Activated CD4-positive, CD25-positive, alpha-beta regulatory T cell treated with anti-CD3 and anti-CD28 coated beads, Interleukin-2, amount 50 U/mL, for 16 hours (primary cell): Measurements from ENCODE around the gene PLEKHA6.
"Not testable (repeated sequence)": the region's sequence is repeated elsewhere in the genome, so short reads cannot be mapped to it uniquely, and the experiment has no call there.

ENCODE experiments used
- DNase-seq: peaks from one replicate; pipeline ENCODE4 v3.0.0-alpha.2; 2020; ENCODE audit warnings: low read depth, low spot score

PLEKHA6 gene

DNA sequence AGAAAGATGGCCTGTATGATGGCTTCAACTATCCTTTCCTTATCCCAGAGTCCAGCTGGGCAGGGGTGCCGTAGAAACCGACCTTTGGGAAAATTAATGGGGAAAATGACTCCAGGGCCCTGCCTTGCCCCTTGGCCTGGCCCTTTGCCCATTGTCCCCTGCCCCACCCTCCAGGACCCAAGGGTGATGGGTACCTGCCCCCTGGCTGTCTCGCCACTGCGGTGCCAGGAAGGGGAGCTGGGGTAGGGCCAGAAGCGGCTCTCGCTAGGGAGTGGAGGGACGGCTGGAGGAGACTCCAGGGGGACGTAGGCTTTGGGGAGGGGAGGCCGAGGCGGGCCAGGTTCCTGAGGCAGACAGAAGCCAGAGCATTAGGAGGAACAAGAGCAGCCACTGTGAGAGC lies 116.8 kb downstream of the PLEKHA6 start:
- DNase-seq, result no peak

DNA sequence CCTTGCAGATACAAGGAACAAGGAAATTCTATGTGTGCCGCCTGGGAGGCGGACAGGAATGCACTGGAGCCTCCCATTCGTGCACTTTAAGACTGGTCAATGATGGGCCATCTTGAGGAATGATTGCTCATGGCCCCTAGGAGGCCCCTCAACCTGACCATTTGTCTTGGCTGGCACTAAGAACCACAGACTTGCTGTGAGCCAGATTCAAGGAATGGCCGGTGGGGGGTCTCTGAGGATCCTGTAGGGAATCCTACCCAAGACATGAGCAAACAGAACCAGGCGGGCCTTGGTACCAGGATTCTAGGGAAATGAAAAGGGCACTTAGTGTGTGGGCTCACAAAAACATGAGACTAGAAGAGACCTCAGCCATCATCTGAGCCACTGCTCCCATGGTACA lies 117.8 kb downstream of the PLEKHA6 start:
- no peak for DNase-seq

DNA sequence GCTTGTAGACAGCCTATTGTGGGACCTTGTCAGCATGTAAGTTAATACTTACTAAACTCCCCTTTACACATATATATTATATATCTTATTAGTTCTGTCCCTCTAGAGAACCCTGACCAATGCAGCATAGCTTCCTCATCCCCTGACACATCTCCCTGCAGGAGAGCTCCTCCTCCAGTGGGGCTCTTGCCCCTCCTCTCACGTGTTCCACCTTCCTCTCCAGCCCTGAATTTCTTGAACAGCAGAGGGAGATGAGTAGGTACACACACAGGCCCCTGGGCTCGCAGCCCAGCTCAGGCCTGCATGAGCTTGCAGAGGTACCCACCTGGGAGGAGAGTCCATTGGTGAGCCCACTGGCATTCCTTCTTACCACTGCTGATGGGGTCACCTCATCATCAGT lies 118.7 kb downstream of the PLEKHA6 start:
- DNase-seq, result no peak

DNA sequence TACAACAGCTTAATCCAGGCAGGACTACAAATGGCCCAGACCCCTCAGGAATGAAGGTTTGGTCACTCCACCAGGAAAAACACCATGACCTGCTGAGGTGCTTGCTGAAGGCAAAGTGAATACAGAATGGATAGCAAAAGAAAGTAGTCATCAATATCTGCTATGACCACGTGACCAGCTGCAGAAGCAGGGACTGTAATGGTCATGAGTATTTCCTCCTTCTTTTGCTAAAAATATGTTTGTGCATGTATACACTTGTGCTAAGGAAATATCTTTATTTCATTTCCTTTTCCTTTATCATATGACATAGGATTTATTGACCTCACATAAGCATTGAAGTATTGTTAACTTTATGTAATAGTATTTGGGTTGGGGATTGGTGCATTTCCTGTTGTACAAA lies 119.5 kb downstream of the PLEKHA6 start:
- no peak for DNase-seq

DNA sequence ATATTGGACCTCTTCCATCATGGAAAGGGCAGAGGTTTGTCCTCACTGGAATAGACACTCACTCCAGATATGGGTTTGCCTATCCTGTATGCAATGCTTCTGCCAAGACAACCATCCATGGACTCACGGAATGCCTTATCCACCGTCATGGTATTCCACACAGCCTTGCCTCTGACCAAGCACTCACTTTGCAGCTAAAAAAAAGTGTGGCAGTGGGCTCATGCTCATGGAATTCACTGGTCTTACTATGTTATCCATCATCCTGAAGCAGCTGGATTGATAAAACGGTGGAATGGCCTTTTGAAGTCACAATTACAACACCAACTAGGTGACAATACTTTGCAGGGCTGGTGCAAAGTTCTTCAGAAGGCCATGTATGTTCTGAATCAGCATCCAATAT lies 120.3 kb downstream of the PLEKHA6 start:
- not testable (repeated sequence) for DNase-seq

DNA sequence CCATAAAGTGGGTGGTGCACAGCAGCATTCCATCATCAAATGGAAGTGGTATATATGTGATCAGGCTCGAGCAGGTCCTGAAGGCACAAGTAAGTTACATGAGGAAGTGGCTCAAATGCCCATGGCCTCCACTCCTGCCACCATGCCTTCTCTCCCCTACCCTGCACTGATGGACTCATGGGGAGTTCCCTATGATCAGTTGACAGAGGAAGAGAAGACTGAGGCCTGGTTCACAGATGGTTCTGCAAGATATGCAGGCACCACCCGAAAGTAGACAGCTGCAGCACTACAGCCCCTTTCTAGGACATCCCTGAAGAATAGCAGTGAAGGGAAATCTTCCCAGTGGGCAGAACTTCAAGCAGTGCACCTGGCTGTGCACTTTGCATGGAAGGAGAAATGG lies 121.2 kb downstream of the PLEKHA6 start:
- DNase-seq, result not testable (repeated sequence)

DNA sequence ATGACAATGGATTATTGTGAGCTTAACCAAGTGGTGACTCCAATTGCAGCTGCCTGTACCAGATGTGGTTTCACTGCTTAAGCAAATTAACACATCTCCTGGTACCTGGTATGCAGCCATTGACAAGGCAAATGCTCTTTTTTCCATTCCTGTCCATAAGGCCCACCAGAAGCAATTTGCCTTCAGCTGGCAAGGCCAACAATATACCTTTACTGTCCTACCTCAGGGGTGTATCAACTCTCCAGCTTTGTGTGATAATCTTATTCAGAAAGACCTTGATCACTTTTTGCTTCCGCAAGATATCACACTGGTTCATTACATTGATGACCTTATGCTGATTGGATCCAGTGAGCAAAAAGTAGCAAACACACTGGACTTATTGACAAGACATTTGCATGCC lies 122.2 kb downstream of the PLEKHA6 start:
- not testable (repeated sequence) for DNase-seq

DNA sequence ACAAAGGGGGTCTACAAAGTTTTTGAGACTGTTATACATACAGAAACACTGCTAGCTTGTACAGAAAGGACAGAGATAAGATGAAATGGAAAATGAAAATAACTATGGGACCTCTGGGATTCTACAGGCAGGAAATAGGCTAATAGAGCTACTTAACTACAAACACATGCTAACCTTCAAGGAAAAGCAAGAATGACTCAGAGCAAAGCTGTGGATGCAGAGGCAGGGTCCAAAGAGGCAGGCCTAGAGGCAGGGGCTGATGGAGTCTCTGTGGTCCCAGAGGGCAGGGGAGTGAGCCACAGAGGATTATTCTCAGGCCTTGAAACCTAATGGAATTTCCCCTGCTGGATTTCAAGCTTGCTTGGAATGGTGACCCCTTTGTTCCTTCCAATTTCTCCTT lies 127.2 kb downstream of the PLEKHA6 start:
- DNase-seq, result no peak

DNA sequence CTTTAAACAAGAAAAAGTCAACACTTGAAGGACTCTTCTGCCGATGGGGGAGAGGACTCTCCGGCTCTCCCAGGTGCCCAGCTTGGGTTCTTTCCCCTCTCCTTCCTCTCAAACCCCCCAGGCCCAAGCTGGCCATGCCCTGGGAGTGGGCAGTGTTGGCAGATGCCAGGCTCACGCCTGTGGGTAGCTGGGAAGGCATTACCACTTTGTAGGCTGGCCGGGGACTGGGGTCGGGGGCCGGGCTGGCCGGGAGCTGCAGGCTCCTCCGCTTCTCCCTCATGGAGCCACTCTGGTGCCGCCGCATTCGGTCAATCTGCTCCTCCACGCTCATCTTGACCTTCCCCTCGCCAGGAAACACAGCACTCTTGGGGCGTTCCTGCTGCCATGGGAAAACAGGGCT lies 129.5 kb downstream of the PLEKHA6 start:
- no peak for DNase-seq

DNA sequence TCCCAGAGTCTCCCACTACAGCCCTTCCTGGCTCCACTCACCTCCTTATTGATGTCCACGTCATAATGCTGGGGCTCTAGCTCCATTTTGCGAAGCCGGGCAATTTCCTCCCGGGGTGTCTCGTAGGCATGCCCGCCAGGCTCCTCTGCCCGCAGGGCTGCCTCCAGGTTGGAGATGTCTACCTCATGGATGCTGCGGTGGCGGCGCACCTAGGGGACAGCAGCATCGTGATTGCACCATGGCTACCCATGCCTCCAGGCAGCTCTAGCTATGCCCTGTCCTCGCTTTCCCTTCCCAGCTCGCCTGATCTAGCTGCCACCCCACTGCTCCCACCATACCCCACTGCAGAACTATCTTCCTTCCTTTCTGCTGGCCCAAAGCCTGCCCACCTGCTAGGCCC lies 130.8 kb downstream of the PLEKHA6 start:
- DNase-seq, result no peak

DNA sequence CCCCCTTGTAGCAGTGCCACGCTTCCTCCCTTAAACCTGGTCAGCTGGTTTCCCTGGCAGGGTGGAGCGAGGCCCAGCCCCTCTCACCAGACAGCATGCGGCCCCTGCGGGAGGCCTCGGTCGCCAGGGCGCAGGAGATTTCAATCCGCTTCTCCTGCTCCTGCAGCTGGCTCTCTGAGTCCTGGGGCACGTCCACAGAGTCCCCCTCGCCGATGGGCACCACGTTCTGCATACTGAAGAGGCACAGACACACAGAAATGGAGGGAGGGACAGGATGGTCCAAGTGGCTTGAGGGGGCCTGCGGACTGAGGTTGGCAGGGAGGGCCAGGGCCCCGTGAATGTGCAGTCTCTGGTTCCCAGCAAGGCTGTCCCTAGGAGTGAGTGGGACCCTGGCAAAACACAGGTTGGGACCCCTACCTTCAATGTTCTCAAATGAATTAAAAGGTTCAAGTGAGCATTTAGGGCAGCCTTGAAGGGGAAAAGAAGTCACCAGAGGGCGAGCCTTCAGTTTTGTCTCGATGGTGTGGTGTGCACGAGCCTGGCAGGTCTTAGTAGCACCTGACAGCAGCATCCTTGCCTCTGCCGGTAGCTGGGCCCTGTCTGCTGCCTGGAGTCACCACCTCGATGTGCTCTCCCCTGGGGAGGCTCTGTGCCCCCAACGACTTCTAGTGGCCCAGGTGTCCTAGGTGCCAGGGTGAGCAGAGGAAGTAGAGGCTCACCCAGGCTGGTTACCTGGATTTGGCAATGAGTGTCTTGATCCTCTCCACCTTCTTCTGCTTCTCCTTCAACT lies 131.5 kb downstream of the PLEKHA6 start:
- DNase-seq, result no peak

DNA sequence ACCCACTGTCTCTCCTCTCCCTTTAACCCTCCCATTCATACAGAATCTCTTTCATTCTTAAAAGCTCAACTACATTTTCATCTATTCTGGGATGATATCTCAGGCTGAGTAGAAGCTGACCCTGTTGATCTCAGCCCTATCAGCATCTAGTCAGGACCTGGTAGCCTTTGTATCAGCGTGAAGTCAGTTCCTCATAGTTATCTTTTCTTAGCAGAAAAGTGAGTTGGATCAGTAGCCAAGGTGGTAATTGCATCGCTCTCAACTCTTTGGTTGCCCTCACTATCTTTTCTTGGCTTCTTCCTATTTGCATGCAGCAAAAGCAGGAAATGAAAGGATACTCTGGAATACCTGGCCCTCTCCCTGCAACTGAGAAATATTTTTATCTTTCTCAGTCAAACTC lies 132.4 kb downstream of the PLEKHA6 start:
- no peak for DNase-seq

DNA sequence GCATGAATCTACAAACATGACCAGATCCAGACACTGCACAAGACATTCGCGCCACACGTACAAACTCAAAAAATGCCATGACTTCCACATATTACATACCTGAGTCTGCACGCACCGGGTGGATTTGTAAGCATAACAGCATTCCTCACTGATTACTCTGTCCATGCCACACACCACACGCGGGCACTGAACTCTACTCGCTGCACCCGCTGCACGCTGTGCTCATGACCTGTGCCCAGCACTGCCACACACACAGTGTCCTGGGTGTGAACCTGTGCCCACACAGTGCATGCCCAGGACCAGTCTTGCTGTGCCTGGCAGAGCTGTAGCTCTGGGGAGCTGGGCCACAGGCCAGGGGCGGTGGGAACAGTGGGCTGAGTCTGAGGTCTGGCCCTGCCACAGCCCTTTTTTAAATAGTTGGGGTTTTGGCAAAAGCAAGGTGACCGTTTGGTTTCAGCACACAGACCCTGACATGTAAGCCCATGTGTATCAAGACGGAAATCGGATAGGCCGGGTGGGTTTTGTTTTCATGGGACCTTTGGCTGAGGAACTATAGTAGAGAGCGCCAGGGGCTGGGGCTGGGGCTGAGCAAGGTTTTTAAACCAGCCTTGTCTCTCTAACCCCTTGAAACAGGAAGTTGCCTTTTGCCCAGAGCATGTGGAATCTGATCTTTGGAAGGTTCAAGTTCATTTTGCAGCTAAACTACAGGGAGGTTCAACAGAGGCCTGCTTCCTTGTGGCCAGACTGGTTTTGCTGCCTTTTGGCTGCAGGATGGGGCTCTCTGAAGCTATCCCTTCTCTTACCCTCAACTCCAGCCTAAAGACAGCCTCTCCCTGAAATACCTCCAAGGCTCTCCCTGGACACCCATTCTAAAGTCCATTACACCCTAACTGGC lies 133.6 kb downstream of the PLEKHA6 start:
- no peak for DNase-seq

DNA sequence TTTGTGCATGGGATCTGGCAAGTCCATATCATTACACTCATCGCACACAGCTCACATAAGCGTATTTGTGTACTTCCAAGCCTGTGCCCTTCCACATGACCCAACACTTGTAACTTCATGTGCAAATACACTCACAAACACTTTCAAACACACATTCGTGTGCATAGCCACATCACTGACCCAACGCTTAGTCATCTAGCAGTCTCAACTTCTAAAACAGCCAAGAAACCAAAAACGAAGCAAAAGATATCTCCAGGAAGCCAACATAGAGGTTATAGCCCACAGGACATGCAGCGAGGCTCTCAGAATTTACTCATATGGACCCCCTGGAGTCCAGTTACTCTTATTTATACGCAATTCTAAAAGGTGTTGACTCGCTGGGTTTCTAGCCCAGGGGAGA lies 135.1 kb downstream of the PLEKHA6 start:
- no peak for DNase-seq

DNA sequence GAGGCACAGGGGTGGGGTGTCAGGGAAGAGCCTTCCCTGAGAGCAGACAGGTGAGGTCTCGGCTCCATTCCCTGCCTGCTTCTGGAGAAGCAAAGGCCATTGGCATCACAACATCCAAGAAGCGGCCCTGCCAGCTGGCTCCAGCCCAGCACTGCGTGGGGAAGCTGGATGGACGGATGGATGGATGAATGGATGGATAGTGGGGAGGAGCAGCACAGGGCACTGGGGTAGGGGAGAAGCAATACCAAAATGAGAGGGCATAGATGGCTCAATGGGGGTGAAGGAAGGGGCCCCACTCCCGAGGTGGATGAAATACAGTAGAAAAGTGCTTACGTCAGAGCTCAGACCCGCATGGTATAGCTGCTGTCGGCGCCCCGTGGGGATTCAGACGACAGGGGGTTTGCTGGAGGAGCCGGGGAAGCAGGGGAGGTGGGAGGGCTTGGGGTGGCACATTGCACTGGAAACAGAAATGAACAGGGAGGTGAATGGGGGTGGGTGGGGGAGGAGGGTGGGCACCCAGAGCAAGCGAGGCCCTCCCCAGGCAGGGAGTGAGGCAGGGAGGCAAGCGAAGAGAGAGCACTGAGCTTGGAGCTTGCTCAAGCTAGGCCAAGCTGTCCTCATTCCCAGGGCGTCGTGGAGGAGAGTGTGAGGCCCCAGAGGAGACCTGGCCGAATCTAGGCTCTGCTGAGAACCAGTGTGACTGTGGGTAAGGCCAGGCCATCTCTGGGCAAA lies 136.4 kb downstream of the PLEKHA6 start:
- DNase-seq, result no peak

DNA sequence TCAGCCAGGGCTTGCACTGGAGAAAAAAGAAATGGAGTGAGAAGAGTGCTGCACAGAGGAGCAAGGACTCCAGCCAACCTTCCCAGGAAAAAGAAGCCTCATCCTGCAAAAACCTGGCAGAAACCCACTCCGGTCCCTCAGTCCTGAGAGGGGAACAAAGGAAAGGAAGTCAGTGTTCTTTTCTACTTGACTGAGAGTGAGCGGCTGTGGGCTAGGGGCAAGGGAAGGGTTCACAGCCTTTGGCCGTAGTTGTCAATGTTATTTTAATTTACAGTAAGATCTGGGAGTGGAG lies 137.0 kb downstream of the PLEKHA6 start:
- DNase-seq, result no peak

DNA sequence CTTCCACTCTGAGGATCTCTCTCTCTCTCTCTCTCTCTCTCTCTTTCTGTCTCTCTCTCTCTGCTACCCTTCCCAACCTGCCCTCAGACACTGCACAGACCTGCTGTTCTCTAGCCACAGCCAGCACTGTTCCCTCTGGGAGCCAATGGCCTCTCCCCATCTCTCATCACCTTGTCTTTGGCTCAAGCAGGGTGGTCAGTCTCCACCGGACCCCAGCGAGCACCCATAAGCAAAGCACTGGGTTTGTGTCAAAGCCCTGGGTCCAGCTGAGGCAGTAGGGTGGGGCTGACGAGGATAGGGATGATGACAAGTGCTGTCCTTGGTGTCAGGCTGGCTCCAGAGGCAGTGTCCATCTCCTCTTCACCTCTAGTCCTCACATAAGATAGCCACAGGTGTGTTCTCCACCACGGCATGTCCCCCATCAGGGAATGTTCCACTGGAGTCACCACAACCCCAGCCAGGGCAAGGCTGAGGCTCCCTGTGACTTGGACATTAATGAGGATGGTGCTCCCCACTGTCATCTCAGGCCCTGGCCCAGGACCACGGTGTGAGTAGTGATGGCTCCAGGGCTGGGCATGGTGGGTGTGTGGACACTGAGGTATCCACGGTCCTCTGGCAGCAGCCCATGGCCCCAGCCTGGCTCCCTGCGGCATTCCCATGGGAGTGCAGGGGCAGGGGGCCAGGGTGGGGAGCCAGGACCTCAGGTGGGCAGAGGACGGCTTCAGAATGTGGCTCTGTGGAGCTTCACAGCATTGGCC lies 137.5 kb downstream of the PLEKHA6 start:
- DNase-seq, result no peak

DNA sequence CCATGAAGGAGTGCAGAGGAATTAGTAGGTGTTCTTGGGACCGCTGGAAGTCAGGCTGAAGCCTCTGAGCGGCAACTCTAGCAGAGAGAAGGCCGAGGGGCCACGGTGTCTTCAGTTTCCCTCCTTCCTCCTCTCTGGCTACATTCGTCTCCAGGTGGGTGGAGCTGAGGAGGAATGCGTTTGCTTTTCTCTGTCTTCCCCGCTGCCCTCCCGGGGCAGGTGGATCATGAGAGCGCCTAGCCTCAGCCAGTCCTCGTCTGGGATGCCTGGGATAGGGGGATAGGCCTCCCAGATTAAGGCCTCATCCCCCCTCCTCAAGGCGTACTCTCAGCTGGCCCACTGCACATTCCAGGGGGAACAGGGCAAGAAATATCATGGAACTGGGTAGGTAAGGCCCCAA lies 138.5 kb downstream of the PLEKHA6 start:
- no peak for DNase-seq

DNA sequence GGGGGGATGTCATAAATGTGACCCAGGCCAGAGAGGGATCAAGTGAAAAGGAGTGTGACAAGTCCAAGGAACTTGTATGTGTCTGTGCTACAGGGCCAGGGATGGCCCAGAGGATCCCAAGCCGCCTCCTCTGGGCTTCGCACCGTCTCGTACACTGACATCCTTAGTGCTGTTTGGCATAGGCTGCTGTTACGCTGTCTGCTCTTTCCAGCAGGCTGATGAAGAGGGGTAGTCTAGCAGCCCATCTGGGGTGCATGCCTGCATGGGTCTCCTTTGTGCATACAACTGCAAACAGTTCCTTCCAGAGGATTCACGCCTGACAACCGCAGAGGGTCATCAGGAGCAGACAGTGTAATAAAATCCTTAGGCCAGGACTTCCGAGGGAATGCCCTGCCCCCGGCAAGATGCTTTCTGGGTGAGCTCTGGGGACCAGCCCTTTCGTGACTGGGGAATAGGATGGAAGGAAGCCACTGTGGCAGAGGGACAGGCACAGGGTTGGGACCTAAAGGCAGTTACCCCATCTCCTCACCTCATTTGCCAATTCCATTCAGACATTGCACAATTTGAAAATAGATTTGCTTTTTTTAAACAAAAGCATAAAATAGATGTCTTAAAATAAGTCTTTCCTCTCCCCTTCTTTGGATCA lies 139.6 kb downstream of the PLEKHA6 start:
- DNase-seq, result no peak

DNA sequence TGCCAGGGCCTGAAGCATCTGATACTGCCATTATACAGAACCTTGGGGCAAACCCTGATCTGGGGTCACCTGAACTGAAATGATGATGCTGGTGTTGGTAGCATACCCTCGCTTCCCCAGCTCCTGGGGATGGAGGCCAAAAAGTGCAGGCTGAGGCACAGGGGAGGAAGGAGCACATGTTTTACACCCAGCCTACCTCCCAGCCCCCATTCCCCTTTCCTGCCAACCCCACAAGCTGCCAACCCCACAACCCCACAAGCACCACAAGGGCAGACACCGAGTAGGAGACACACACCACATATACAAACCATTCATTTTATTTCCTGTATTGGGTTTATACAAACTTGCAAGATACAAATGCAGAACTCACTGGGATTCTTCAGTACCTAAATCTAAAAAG lies 141.2 kb downstream of the PLEKHA6 start:
- no peak for DNase-seq

DNA sequence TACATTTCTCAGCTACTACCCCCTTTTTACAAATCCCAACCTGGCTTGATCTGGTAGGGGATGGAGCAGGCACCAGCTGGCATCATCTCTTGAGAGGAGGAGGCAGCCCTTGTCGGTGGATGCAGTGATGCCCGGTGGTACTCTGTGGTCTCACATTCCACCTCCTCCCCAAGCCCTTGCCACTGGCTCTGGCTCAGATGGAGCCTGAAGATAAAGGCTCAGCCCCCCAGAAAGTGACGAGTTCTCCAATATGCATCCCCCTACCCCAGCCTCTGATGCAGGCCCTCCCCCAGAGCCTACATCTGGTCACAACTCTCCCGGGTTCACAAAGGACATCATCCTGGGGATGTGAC lies 142.1 kb downstream of the PLEKHA6 start:
- DNase-seq, result no peak
